Head of caudate nucleus (tissue), 42 donors: Measurements from ENCODE around the gene ACSM4.
"Not testable (repeated sequence)": the region's sequence is repeated elsewhere in the genome, so short reads cannot be mapped to it uniquely, and the experiment has no call there.

ENCODE experiments used
- DNase-seq, 42 donors: peaks; one replicate each; pipeline versions ENCODE4 v3.0.0 to v3.0.0-alpha.2; 2020 to 2021; ENCODE audit warnings: mixed read lengths in 7 of 42
- intact Hi-C: fragments of 100-400 bp; cut with DNase I; formaldehyde crosslinking; loops from one replicate; pipeline ENCODE4 v1.15.0; 2022

Gene ACSM4, protein sequence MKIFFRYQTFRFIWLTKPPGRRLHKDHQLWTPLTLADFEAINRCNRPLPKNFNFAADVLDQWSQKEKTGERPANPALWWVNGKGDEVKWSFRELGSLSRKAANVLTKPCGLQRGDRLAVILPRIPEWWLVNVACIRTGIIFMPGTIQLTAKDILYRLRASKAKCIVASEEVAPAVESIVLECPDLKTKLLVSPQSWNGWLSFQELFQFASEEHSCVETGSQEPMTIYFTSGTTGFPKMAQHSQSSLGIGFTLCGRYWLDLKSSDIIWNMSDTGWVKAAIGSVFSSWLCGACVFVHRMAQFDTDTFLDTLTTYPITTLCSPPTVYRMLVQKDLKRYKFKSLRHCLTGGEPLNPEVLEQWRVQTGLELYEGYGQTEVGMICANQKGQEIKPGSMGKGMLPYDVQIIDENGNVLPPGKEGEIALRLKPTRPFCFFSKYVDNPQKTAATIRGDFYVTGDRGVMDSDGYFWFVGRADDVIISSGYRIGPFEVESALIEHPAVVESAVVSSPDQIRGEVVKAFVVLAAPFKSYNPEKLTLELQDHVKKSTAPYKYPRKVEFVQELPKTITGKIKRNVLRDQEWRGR

GRCh38 chr12:7303772-7304171 lies at the start of gene ACSM4:
TSS of gene ACSM4 (plus strand) at chr12:7304072. CDS start at chr12:7304332, 260 bp downstream.
- intact Hi-C loops = no loop called here
- DNase-seq = no peak

DNA sequence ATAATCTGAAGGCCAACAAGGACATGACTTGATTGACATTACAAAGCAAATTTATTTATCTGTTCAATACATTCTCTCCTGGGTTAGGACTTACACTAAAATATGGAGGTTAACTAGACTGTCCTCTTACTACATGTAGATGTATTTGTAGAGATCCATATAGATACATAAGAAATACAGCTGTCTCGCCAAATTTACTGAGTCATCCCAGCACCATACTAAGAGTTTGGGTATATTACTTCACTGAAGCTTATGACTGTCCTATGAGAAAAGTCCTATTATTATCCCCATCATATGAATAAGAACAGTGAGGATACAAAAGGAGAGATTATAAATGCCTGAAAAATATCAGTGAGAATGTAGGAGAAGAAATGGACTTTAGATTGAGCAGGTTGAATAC lies 44.8 kb upstream of the ACSM4 start:
- intact Hi-C loops = no loop called here

GRCh38 chr12:7264538-7264937 lies 39.3 kb upstream of the ACSM4 start:
- intact Hi-C loops = no loop called here

More for the DNA sequence above, 44.8 kb upstream of the ACSM4 start:
- DNase-seq = no peak

DNA sequence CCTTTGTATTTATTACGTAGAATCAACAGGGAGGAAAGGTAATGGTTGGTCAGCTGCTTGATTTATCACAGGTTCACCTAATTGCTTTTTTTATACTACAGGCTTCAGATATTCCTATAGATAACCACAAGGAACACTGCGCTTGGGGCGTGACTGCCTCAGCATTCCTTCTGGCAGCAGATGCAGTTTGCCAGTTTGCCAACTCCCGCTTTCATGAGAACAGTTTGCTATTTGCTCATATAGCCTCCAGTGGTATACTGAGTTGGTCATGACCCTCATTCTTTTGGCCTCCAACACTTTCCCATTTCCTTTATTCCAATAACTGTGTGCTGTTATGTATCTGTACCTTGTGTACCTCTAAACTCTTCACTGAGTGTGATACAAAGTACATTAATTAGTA lies 38.6 kb upstream of the ACSM4 start:
- no peak for DNase-seq
- intact Hi-C loops = no loop called here

More at GRCh38 chr12:7264538-7264937, 39.3 kb upstream of the ACSM4 start:
- DNase-seq = no peak

- intact Hi-C loops = no loop called here
- no peak for DNase-seq
Observed at GRCh38 chr12:7269273-7269672, 34.6 kb upstream of the ACSM4 start.

- intact Hi-C loops = no loop called here
- DNase-seq = no peak
Observed at GRCh38 chr12:7271893-7272514, 31.9 kb upstream of the ACSM4 start.

DNA sequence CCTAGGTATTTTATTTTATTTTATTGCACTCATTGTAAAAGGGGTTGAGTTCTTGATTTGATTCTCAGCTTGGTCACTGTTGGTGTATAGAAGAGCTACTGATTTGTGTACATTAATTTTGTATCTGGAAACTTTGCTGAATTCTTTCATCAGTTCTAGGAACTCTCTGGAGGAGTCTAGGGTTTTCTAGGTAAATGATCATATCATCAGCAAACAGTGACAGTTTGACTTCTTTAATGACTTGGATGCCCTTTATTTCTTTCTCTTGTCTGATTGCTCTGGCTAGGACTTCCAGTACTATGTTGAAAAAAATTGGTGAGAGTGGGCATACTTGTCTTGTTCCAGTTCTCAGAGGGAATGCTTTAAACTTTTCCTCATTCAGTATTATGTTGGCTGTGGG lies 28.4 kb upstream of the ACSM4 start:
- DNase-seq, intact Hi-C loops: not testable (repeated sequence)

DNA sequence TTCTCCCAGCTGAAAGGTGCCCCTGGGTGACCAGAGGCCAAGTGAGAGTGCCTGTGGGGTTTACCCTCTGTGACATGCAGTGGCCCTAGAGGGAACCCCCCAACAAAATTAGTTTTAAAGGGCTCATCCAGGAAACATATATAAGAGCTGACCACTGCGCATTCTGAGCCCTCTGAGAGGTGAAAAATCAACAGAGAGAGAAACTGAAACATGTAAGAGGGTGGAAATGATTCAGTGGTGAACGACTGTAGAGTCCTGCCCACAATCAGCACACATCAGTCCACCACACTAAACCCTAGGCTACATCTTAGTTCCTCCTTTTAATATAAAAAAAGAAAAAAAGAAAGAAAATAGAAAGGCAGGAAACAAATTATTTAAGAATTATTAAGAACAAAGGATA lies 21.0 kb upstream of the ACSM4 start:
- intact Hi-C loops = no loop called here
- no peak for DNase-seq

- DNase-seq = no peak
- intact Hi-C loops = no loop called here
Observed at GRCh38 chr12:7289743-7290142, 14.1 kb upstream of the ACSM4 start.

DNA sequence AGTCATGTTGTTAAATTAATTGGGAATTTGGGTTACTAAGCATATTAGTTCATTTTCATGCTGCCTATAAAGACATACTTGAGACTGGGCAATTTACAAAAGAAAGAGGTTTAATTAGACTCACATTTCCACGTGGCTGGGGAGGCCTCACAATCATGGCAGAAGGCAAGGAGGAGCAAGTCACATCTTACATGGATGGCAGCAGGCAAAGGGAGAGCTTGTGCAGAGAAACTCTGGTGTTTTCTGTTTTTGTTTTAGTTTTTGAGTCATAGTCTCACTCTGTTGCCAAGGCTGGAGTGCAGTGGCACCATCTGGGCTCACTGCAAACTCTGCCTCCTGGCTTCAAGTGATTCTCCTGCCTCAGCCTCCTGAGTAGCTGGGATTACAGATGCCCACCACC lies 13.3 kb upstream of the ACSM4 start:
- DNase-seq, intact Hi-C loops: not testable (repeated sequence)

DNA sequence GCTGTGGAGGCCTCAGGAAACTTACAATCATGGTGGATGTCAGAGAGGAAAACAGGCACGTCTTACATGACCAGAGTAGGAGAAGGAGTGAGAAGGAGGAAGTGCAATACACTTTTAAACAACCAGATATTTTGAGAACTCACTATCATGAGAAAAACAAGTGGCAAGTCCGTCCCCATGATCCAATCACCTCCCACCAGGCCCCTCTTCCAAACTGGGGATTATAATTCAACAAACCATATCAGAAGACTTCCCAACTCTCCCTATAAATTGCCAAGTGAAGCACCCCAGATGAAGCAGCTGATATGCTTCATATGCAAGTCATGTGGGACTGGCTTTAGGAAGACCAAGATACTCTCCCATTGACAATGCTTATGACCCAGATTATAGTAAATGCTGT lies 11.6 kb upstream of the ACSM4 start:
- no peak for DNase-seq
- intact Hi-C loops = no loop called here

- intact Hi-C loops = no loop called here
Observed at GRCh38 chr12:7293670-7294069, 10.2 kb upstream of the ACSM4 start.

DNA sequence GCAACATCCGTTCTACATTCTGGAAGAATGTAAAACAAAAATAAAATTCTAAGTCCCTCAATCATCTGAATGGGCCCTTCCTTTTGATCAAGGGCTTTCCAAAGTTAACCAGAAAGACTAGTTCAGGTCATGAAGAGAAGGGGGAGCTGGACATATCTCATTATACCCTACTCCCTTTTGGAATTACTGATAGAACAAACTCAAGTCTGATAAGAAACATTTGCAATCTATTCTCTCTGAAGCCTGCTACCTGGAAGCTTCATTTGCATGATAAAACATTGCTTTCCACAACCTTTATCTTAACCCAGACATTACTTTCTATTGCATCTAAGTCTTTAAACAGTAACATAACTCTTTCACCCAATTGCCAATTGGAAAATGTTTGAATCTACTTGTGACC lies 8.3 kb upstream of the ACSM4 start:
- intact Hi-C loops = no loop called here
- DNase-seq = no peak

More at GRCh38 chr12:7293670-7294069, 10.2 kb upstream of the ACSM4 start:
- no peak for DNase-seq

DNA sequence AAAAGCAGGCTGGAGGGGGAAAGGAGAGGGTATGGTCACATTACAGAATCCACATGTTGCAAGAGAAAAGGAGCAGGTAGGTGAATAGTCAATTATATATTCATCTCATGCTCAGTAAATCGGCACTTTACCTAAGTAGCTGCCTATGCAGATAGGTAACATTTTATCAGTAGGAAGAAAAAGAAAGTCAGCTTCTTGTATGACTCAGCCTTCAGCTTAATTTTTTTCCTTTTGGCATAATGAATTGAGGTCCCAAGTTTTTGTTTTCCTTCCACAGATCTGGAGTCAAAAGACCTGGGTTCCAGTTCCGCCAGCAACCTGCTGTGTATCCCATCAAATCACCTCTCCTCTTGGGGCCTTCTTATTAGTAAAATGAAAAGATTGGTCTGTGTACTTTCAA lies 6.0 kb upstream of the ACSM4 start:
- no peak for DNase-seq
- intact Hi-C loops = no loop called here

DNA sequence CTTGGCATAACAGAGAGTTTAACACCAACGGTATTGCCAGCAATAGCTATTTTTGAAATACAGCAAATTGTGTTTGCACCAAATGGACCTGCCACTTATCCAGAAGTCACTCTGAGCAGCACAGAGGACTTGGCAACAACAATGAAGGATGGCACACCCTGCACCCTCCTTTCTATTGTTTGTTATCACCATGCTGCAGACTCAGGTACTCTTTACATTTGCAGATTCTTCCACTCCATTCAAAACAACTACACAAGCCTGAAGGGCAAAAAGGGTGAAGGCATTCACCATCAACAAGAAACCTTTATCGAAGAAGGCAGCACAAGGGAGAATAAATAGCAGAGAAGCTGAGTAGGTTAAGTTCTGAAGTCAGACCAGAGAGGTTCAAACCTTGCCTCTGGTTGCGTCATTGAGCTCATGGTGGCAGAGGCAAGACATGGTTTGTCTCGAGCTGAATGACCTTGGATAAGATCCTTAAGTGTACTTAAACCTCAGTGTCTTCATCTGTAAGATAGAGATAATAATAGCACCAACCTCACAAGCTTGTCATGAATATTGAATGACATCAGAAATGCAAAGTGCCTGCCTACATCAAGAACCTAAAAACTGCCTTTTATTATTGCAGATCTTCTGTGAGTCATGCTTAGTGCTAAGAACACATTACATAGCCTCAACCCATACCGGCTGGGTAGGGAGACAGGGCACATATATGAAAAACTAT lies 1.4 kb upstream of the ACSM4 start:
- intact Hi-C loops = no loop called here

GRCh38 chr12:7303230-7303629 lies 642 bp upstream of the ACSM4 start:
- no peak for DNase-seq
- intact Hi-C loops = no loop called here

More for the DNA sequence above, 1.4 kb upstream of the ACSM4 start:
- DNase-seq = peak in 9 of 42 donors; percentile 10 to 58 (median 19)

DNA sequence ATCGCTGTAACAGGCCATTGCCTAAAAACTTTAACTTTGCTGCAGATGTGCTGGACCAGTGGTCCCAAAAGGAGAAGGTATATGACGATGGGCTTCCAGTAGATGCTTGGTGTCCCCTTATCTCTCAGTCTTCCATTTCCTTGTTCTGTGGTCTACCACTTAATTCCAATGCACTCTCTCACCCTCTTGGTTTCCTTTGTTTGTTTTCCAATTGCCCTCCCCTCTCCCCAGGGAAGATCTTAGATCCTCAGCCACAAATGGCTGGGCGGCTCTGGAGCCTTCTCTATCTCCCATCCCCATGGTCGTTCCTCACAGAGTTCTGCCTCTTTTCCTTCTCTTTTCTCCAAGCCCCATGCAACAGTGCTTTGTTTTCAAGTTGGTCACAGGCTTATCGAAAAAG lies 584 bp downstream of the ACSM4 start:
- intact Hi-C loops = no loop called here
- DNase-seq = no peak

DNA sequence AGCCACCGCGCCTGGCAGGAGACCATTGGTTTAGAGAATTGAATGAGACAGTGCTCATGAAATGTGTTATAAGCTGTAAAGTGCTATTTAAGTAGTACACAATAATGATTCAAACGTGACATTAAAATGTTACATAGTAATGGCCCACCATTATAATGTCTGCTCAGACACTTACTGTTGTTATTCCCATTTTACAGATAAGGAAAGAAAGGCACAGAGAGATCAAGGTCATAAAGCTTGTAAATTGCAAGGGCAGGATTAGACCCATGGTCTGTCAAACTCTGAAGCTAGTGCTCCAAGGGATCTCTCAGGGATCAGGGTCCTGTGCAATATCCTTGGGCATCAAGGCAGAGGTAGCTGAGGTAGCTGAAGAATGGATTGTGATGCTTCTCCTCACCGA lies 6.2 kb downstream of the ACSM4 start:
- intact Hi-C loops = no loop called here
- no peak for DNase-seq

DNA sequence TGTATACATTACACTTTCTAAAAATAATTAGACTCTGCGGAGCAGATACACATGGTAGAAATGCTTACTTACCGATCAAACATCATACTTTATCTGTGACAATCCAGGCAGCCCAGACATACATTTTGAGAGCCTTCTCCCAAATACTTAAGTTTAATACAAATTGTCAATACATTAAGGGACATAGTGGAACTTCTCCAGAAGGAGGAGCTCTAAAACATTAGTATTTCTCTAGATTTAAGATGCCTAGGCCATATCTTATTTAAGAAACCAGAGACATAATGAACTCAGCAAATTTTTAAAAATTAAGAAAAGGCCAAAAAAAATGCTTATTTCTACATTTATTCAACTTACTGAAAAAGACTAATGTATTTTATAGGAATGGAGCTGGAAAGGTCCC lies 16.1 kb downstream of the ACSM4 start:
- no peak for DNase-seq
- intact Hi-C loops = no loop called here

- no peak for DNase-seq
- intact Hi-C loops = no loop called here
Observed at GRCh38 chr12:7321624-7322023, 17.8 kb downstream of the ACSM4 start.
